ENCODE data around the gene NFATC1.
"Not testable (repeated sequence)": the region's sequence is repeated elsewhere in the genome, so short reads cannot be mapped to it uniquely, and the experiment has no call there.

The NFATC1 gene

DNA sequence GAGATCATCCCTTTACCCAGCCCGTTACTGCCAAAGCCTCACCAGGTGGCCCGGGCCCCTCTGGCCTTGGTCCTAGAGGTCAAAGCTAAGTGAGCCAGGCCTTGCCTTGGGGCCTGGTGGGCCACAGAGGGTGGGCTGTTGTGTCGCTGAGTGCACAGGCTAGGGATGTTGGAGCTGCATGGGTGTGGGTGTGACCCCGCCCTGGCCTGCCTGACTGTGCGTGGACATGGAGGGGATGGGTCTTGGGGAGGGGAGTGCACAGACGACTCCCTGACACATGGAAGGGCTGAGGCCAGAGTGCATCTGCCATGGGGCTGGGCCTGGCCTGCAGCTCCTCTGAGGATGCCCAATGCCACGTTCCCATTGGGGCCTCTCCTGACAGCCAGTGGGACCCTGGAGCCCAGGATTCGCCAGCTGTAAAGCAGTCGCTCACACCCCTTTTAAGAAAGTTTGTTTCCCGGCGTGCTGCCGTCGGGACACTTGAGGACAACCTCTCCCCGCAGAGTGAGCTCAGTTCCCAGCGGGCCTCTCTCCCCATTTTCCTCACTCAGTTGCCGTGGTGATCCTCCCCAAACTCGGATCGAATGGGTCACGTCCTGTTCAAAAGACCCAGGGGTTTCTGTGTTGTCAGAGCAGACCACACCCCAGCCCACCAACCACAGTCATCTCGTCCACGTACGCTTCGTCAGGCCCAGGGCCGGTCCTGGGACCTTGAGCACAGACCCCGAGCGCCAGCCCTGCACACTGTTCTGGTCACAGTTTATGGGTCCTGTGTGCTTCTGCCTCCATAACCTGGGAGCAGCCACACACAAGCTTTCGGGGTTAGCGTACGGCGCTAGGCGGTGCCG, 93.5 kb downstream of the NFATC1 start:
- DNase-seq (ENCODE audit: low read depth): no peak

DNA sequence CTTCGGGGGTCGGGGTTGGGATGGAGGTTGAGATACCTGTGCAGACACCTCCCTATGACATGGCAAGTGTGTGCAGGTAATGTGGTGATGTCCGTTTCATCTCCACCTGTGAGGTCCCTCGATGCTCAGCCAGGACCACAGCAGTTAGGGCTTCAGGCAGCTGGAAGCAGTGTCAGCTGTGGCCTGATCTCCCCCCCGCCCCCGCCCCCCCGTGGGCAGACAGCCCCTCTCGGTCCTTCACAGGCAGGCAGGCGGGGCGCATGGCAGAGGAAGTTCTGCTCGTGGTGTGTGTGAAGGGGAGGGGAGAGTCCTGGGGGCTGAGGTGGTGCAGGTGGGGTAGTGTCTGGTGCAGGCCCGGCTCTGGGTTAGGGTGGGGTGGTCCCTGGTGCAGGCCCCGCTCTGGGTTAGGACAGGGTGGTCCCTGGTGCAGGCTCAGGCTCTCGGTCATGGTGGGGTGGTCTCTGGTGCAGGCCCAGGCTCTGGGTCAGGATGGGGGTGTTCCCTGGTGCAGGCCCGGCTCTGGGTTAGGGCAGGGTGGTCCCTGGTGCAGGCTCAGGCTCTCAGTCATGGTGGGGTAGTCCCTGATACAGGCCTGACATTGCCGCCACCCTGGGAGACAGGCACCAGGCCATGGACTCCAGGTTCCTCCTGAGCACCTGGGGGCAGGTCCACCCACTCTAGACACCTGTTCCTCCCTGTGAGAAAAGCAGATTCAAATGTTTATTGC, 94.3 kb downstream of the NFATC1 start:
- no peak for DNase-seq (ENCODE audit: low read depth)

DNA sequence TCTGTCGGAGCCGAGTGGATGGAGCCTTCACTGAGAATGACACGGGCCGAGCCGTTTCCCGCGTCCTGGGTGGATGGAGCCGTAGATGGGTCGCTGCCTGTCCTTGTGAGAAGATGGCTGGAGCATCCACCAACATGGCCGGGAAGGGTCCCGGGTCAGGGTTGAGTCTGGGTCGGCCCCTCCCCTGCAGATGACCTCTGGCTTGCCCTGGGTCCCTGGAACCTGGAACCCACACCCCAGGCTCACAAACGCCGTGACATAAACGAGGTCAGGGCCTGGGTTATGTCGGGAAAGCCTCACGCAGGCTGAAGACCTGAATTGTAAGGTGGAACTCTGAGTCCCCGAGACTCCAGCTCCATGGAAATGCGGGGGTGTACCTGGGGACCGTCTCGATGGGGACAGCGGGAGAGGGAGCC, 94.9 kb downstream of the NFATC1 start:
- DNase-seq (ENCODE audit: low read depth): no peak

DNA sequence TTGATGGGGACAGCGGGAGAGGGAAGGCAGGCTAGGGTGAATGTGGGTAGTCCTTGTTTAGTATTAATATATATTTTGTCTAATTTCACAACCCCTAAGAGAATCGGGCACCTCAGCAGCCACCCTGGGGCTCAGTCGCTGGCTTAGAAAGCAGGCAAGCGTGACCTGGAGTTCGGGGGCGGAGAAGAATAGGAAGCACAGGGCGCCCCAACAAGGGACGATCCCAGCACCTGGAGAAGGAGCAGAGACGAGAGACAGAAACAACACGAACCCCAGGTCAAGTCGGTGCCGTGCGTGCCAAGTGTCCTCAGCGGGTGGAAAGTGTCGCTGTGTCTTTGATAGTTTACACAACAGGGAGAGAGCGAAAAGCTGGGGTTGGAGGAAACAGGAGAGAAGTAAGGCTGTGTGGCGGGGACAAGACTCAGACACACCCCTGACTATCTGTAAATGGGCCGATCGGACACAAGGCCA, 95.4 kb downstream of the NFATC1 start:
- no peak for DNase-seq (ENCODE audit: low read depth)

DNA sequence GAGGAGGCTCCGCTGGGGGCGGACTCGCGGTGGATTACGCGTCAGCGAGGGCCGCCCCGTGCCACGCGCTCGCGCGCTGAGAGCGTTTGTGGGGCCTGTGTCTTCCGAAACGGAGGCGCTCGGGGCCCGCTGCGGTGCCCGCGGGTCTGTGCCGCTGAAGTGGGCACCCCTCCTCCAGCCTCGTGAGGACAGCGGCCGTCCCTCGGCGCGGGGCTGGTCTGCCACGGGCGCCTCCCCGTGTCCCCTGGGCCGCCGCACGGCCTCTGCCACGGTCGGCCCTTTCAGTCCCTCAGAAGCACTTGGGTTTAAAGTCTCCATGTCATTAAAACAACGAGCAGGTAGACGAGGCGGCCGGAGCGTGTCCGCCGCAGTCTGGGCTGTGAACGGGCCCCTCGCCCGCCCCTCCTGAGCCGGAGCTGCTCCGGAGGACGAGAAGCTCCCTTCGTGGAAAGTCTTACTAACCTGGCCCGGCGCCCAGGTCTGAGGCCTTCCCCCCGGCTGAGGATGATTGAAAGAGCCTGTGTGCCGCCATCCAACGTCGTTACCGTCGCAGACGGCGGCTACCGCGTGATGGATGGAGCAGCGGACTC, 97.6 kb downstream of the NFATC1 start:
- no peak for DNase-seq (ENCODE audit: low read depth)

DNA sequence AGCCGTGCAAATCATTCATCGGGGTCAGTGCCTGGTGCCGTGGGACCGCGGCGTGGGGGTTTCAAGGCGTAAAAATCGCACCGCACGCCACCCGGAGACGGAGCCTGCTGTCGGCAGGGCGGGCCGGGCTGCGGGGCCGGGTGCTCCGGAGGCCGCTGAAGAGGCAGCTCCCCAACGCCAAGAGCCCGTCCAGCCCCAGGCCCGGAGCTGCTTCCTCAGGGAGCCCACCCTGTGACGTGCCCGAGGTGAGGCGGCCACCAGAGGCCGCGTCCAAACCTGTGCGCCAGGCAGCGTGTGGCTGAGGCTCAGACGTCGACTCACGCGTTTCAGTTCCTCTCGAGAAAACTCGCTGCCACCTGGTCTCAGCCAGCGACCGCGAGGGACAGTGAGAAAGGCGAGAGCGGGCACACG, 98.1 kb downstream of the NFATC1 start:
- no peak for DNase-seq (ENCODE audit: low read depth)

DNA sequence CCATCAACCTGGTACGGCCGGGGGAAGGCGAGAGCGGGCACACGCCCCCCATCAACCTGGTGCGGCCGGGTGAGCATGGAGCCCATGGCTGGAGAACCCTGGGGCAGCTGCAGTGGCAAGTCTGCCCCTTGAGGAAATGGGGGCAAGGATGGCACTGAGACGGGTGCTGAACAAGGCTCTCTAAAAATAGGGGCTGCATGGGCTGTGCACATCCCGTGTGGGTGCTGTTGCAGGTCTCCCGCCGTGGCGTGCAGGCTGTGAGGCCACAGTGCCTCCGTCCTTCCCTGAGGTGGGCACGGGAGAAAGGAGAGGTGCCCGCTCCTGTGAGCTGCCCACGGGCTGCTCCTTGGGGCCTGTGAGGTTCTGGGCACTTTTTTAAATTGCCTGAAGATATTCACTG, 99.2 kb downstream of the NFATC1 start:
- no peak for DNase-seq (ENCODE audit: low read depth)

DNA sequence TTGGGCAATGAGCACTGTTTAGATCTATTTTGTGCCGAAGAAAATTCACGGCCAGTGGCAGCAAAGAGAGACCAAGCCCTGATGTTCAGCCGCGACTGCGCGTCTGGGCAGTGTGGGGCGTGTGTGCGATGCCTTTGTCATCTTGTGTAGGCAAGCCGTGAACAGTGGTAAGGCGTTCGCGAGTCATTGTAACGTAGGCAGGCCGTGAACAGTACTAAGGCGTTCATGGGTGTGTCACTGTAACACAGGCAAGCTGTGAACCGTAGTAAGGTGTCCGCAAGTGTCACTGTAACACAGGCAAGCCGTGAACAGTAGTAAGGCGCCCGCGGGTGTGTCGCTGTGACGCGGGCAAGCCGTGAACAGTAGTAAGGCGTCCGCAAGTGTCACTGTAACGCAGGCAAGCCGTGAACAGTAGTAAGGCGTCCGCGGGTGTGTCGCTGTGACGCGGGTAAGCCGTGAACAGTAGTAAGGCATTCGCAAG, 99.9 kb downstream of the NFATC1 start:
- DNase-seq (ENCODE audit: low read depth): no peak

DNA sequence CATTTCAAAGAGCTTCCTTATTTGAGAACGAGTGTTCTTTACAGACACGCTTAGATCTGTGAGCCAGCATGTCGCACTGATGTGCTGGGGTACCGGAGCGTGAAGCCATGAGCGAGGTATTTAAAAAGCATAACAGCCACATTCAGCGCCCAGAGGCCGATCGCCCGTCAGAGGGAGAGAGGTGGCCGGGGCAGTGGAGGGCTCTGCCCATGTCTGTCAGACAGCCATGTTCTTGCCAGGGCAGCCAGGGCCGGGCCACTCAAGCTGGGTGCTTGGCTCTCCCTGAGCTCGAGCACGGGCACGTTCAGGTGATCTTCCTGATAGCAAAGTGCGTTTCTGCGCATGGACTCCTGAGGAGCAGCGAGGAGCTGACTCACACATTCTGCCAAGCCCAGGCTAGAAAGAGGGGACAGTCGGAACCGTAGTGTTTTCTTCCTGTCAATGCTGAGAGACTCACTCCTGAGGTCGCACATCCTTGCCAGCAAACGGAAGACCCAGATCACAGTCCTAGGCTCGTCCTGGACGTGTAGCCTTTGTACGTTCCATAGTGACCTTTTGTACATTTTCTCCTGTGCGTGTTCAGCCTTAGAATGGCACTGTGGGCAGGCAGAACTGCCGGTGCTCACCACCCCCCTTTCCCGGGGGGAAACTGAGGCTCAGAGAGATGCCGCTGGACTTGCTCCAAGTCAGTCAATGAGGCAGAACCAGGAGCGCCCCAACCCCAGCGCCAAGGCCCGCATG, 100.7 kb downstream of the NFATC1 start:
- no peak for DNase-seq (ENCODE audit: low read depth)

DNA sequence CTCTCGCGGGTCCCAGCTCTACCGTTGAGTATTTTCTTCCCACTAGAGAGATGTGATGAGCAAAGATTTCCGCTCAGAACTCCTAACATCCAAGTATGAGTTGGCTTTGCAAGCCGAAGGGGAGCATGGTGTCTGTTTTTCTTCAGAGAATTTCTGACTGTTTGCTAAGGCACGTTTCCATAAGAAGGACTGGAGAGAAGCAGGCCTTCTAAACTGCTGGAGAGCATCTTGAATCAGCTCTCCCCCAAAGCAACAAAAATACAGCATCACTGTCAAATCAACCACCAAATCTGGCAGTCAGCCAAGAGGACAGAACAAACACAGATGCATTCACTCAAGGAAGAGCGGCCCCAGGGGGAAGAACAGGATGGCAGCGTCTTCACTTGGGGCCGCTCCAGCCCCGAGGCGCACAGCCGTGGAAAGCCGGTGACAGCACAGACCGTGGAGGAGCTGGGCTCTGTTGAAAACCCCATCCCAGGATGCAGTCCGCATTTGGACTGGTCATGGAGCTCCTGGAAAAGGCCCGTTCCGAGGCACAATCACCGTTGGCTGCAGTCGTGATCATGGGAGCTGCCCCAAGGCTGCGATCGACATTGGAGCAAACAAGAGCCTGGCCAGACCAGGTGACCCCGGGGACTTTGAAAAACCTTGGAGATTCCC, 101.4 kb downstream of the NFATC1 start:
- DNase-seq (ENCODE audit: low read depth): no peak

DNA sequence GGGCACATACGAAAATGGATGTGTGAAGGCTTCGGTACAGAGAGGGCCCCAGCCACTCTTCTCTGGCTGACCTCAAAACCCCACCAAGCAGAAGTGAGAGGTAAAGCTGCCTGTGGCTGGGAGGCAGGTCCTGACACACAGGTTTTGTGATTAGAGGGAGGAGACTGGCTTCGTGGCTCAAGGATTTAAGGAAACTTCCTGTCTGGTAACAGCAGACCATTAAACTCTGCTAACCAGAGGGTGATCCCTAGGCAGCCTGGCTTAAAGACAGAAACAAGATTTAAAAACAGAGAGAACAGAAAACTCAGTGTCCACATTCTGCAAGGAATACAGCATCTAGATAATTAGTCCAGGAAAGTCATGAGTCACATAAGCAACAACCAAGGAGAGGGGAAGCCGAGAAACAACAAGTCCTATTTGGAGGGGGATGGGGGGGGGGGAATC, 101.9 kb downstream of the NFATC1 start:
- DNase-seq (ENCODE audit: low read depth): no peak

DNA sequence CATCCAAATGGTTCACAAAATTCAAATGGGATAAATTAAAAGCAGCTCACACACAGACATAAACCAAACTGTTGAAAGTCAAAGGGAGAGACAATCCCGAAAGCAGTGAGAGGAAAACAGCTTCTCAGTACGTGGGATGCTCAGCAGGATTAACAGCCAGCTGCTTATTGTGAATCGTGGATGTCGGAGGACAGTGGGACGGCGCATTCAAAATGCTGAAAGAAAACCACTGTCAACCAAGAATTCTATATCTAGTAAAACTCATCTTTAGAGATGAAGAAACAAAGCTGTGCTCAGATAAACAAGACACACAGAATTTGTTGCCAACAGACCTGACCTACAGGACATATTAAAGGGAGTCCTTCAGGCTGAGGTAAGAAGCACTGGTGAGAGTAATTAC, 102.9 kb downstream of the NFATC1 start:
- DNase-seq (ENCODE audit: low read depth): no peak

DNA sequence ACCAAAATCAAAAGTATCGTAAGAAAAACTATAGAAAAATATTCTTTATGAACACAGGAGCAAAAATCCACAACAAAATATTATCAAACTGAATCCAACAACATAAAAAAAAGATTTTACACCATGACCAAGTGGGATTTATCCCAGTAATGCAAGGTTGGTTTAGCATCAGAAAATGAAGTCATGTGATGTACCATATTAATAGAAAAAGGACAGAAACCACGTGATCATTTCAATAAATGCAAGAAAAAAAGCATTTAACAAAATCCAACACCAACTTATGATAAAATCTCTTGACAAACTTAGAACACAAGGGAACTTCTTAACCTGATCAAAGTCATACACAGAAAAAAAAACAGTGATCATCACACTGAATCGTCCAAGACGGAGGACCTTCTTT, 105.3 kb downstream of the NFATC1 start:
- DNase-seq (ENCODE audit: low read depth): no peak

DNA sequence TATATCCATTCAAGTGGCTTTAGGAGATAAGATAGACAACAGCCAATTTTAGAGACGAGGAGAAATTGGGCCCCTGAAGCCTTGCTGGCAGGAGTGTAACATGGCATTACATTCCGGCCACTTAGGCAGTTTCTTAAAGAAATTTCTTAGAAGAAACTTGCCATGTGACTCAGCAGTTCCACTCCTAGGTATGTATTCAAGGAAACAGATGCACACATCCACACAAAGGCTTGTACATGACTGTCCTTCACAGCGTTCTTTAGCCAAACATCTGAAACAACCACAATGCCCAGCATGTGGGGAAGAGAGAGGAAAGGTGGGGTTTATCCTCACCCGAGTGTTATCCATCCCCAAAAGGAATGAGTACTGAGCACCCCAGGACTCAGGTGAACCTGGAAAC, 107.1 kb downstream of the NFATC1 start:
- no peak for DNase-seq (ENCODE audit: low read depth)

DNA sequence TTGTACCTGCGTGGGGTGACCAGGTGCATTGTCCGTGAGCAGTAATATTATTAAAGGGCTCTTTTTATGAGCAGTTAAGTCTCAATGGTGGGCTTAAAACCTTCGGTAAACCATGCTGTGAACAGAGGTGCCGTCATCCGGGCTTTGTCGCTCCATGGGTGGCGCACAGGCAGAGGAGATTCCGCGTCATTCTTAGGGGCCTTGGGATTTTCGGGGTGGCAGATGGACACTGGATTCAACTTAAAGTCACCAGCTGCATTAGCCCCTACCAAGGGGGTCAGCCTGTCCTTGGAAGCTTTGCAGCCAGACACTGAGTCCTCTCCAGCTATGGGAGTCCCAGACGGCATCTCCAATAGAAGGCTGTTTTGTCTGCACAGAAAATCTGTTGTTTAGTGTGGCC, 107.7 kb downstream of the NFATC1 start:
- no peak for DNase-seq (ENCODE audit: low read depth)

DNA sequence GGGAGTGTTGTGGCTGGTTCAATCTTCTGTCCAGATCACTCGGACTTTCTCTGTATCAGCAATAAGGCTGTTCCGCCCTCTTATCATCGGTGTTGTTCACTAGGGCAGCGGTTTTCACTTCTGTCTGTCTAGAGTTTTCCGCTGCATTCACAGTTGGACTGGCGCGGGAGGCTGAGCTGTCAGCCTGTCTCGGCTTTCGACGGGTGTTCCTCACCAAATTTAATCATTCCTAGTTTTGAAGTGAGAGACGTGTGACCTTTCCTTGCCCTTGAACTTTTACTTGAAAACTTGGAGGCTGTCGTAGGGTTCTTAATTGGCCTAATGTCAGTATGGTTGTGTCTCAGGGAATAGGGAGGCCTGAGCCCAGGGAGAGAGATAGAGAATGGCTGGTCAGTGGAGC, 108.3 kb downstream of the NFATC1 start:
- no peak for DNase-seq (ENCODE audit: low read depth)

DNA sequence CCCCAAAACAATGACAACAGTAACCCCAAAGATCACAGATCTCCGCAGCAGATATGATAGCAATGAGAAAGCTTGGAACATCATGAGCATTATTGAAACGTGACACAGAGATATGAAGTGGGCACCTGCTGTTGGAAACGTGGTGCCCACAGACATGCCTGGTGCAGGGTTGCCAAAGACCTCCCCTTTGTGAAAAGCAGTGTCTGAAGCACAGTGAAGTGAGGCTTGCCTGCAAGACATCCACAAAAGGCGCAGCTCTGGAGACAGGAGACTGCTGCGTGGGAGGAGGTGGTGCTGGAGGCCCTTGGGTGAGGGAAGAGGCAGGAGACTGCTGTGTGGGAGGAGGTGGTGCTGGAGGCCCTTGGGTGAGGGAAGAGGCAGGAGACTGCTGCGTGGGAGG, 108.8 kb downstream of the NFATC1 start:
- DNase-seq (ENCODE audit: low read depth): not testable (repeated sequence)

DNA sequence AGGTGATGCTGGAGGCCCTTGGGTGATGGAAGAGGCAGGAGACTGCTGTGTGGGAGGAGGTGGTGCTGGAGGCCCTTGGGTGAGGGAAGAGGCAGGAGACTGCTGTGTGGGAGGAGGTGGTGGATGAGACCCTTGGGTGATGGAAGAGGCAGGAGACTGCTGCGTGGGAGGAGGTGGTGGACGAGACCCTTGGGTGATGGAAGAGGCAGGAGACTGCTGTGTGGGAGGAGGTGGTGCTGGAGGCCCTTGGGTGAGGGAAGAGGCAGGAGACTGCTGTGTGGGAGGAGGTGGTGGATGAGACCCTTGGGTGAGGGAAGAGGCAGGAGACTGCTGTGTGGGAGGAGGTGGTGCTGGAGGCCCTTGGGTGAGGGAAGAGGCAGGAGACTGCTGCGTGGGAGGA, 109.7 kb downstream of the NFATC1 start:
- not testable (repeated sequence) for DNase-seq (ENCODE audit: low read depth)

DNA sequence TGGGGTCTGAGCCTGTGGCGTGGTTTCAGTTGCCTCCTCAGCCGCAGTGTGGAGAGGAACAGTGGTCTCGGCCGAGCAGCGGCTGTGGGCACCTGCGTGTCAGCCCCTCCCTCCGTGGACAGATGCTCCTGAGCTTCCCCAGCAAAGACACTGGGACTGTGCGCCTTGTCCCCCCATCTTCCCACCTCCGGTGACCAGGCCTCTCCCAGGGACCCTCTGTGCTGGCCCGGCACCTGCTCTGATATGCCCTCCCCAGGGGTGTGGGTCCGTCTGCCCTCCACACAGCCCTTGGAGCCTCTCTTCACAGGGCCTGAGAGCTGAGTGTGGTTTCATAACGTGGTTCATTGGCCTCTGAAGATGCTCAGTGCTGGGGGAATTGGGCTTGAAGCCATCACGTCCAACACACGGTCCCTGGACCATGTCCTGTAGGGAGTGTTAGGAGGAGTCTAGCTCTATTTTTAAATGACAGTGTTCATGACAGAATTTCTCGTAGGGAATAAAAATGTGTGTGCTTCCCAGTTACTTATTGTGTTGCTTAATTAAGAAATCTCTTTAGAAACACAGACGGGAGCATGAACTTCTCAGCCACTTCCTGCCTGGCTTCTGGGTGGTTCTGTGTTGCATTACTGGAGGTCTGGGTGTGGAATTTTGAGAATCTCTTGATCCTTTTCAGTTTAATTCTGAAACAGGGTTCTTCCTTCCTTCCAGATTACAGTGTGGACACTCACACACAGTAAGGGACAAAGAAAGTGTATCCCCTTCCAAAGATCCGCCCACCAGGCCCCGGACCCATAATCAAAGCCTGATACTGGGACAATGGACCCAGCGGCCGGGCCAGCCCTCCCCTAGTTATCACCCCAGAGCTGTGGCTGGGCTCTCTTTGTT, 110.7 kb downstream of the NFATC1 start:
- no peak for DNase-seq (ENCODE audit: low read depth)

DNA sequence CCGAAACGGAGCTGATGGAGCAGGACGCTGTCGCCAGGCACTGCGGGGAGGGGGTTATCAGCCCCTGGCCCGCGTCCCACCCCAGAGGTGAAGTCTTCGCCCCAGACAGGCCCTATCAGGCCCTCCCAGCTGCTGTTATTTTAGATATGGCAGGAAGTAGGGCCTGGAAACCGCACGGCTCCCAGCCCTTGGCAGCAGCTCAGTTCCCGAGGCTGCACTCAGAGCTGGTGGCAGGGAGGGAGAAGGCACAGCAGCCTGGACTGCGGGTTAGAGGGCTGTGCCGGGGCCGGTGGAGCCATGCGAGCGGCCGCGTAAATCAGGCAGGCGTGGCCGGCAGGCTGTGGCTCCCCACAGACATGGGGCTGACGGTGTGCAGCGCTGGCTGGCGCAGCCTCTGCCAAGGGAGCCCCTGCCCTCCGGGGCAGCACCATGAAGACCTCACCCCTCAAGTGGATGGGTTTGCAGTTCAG, 111.4 kb downstream of the NFATC1 start:
- DNase-seq (ENCODE audit: low read depth): no peak

Measured in stimulated activated CD8-positive, alpha-beta memory T cell treated with anti-CD3 and anti-CD28 coated beads, Interleukin-7, amount 100 ng/mL, for 24 hours (primary cell).